Suppressor macrophage treated with lipopolysaccharide for 4 hours (primary cell): ENCODE results near the gene UHRF1.
"Not testable (repeated sequence)": the region's sequence is repeated elsewhere in the genome, so short reads cannot be mapped to it uniquely, and the experiment has no call there.

Experiments used
- DNase-seq: peaks from one replicate; pipeline ENCODE4 v3.0.0-alpha.2; 2020

Gene UHRF1

GRCh38 chr19:4909156-4909896, at the start of gene UHRF1:
Gene UHRF1, plus strand, starts transcription at chr19:4909501. Its CDS starts 1,385 bp downstream, at chr19:4910886.
- DNase-seq, result peak; percentile 11

DNA sequence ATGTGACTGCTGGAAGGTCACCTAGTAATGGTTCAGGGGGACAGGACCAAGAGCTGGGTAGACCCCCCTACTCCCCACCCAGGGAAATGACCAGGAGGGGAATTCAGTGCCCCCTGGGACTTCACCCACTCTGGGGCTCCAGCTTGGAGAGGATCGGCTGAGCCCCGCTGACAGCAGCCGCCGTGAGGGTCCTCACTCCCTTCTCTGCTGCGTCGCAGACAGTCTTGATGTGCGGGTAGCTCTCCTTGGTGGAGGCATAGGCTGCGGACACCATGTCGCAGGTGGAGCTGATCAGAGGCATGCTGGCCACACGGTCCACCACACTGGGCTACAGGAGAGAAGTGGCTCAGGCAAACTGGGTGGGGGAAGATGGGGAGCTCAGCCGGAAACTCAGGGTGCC, 49.6 kb upstream of the UHRF1 start:
- no peak for DNase-seq

- no peak for DNase-seq
These were observed 48.2 kb upstream of the UHRF1 start for GRCh38 chr19:4861147-4861546.

- DNase-seq, result peak; percentile 58
These were observed 42.5 kb upstream of the UHRF1 start for GRCh38 chr19:4866595-4867424.

GRCh38 chr19:4867534-4868285, 41.6 kb upstream of the UHRF1 start, which contains the start of gene PLIN3:
Gene PLIN3, minus strand, starts transcription at chr19:4867667. Its CDS starts 6,273 bp downstream, at chr19:4861394.
- DNase-seq, result peak; percentile 98

- no peak for DNase-seq
These were observed 40.9 kb upstream of the UHRF1 start for GRCh38 chr19:4868286-4868834.

GRCh38 chr19:4870025-4870700, 39.1 kb upstream of the UHRF1 start:
- DNase-seq, result peak; percentile 94

GRCh38 chr19:4871711-4872110, 37.6 kb upstream of the UHRF1 start:
- no peak for DNase-seq

DNA sequence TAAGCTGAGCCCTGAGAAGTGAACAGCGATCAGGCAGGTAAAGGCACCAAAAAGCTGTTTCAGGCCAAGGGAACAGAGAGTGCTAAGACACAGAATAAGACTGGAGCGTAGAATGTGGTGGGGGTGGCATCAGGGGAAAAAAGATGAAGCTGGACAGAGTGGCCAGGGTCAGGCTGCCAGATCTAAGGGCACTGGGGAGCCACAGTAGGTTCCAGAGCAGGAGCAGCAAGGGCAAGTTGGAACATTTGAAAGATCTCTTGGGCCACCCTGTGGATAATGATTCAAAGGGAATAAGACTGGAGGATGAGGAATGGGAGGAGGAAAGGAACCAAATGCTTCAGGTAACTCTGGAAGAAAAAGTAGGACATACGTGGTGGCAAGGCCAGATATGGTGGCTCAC, 35.4 kb upstream of the UHRF1 start:
- no peak for DNase-seq

GRCh38 chr19:4877753-4878490, 31.4 kb upstream of the UHRF1 start:
- no peak for DNase-seq

GRCh38 chr19:4878491-4878968, 30.8 kb upstream of the UHRF1 start:
- no peak for DNase-seq

DNA sequence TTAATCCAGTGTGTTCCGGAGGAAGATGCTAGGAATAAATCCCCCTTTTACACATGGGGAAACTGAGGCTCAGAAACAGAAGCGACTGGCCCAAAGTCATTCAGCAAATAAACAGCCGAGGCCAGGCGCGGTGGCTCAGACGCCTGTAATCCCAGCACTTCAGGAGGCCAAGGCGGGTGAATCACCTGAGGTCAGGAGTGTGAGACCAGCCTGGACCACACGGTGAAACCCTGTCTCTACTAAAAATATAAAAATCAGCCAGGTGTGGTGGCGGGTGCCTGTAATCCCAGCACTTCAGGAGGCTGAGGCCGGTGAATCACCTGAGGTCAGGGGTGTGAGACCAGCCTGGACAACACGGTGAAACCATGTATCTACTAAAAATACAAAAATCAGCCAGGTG, 30.3 kb upstream of the UHRF1 start:
- DNase-seq, result no peak

DNA sequence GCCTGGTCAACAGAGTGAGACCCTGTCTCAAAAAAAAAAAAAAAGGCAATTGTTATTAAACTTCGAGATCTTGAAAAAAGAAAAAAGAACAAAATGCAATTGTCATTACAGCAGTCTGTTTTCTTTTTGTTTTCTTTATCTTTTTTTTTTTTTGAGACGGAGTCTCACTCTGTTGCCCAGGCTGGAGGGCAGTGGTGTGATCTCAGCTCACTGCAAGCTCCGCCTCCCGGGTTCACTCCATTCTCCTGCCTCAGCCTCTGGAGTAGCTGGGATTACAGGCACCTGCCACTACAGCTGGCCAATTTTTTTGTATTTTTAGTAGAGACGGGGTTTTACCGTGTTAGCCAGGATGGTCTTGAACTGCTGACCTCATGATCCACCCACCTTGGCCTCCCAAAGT, 26.4 kb upstream of the UHRF1 start:
- DNase-seq, result not testable (repeated sequence)

DNA sequence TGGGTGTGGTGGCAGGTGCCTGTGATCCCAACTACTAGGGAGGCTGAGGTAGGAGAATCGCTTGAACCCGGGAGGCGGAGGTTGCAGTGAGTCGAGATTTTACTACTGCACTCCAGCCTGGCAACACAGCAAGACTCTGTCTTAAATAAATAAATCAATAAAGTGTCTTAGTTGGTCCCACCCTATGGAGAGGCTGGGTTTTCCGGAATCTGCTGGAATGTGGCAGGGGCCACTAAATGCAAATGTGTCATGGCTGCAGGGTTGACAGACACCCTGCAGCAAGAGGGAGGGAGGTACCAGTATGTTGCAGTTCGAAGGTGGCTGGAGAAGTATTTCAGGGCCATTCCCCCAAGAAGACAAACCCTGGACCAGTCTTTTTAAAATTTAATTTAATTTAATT, 24.3 kb upstream of the UHRF1 start:
- DNase-seq, result not testable (repeated sequence)

DNA sequence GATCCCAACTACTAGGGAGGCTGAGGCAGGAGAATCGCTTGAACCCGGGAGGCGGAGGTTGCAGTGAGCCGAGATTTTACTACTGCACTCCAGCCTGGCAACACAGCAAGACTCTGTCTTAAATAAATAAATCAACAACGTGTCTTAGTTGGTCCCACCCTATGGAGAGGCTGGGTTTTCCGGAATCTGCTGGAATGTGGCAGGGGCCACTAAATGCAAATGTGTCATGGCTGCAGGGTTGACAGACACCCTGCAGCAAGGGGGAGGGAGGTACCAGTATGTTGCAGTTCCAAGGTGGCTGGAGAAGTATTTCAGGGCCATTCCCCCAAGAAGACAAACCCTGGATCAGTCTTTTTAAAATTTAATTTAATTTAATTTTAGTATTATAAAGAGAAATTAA, 21.5 kb upstream of the UHRF1 start:
- DNase-seq, result not testable (repeated sequence)

DNA sequence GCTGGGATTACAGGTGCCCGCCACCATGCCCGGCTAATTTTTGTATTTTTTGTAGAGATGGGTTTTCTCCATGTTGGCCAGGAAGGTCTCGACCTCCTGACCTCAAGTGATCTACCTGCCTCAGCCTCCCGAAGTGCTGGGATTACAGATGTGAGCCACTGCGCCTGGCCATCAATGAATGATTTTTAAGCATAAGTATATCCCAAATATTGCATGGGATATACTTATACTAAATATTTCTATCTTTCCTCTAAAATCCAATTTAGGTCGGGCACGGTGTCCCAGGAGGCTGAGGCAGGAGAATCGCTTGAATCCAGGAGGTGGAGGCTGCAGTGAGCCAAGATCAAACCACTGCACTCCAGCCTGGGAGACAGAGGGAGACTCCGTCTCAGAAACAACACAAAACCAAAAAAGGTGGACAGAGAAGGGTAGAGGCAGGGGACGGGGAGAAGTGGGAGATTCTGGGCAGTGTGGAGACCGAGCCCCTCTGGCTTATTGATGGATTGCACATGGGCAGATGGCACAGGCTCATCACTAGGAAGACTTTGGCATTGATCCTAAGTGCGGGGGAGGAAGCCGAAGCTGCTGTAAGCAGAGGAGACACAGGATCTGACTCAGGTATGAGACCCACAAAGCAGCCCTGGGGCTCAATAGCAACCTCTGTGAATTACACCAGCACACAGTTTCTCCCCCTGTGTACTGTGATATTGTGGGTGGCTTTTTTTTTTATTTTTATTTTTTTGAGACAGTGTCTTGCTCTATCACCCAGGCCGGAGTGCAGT, 20.1 kb upstream of the UHRF1 start:
- no peak for DNase-seq

DNA sequence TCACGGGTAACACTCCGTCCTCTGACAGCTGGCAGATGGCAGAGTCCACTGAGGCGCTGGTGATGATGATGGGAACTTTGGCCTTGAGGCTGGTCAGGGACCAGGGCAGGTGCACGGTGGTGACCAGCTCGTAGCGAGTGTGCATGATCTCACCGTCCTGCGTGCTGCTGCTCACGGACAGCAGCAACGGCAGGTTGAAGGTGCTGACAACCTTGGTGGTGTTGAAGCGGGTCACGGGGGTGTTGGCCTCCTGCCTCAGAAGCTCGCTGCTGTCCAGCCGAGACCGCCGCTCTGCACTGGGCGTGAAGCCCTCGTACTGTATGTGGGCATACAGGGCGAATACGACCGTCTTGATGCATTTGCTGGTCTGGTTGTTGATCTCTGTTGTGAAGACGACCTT, 18.2 kb upstream of the UHRF1 start:
- no peak for DNase-seq

GRCh38 chr19:4892962-4893361, 16.3 kb upstream of the UHRF1 start:
- DNase-seq, result not testable (repeated sequence)

- peak; percentile 27 for DNase-seq
These were observed 12.9 kb upstream of the UHRF1 start for GRCh38 chr19:4896372-4896771.

DNA sequence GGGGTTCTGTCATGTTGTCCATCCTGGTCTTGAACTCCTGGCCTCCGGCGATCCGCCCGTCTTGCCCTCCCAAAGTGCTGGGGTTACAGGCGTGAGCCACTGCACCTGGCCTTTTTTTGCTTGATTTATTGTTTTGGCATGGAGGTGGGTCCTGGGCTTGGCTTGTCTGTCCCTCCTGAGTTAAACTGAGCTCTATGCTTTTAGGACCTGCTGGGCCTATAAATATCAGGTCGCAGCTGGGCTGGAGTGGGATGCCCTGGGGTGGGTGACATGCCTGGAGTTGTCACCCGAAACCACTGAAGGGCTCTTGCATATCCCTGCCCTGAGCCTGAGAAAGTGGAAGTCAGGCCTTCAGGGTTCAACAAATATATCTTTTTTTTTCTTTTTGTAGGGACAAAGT, 12.2 kb upstream of the UHRF1 start:
- DNase-seq, result no peak

GRCh38 chr19:4900879-4901278, 8.4 kb upstream of the UHRF1 start:
- peak; percentile 27 for DNase-seq
